ENCODE results near the gene CLASP1.

GRCh38 chr2:121455446-121455845 lies 193.8 kb downstream of the CLASP1 start:
- TF ChIP-seq CTCF (IDR thresholded peaks at IDR 0.05; ENCODE audit: low read length) (no peak), EZH2 (IDR thresholded peaks at IDR 0.05; ENCODE audit: borderline replicate concordance, low read length) (no peak)

Data from OCI-LY1 (cell line).